HL-60 (cell line): ENCODE data around the gene ELMO1.

ENCODE experiments used
- DNase-seq, 2 experiments: peaks; one replicate each; pipeline ENCODE4 v3.0.0-alpha.2; 2010 to 2020; ENCODE audit warnings: low read depth in 1 of 2, low spot score in 1 of 2
- H3K27ac ChIP-seq: fragments of 250-450 bp; sonication (Bioruptor Pico); replicated peaks from 2 replicates; pipeline ENCODE4 v1.5.1; 2020; ENCODE audit warnings: mild to moderate bottlenecking, moderate library complexity
- H3K27me3 ChIP-seq: fragments of 250-450 bp; sonication (Bioruptor Pico); 2 replicates; pipeline ENCODE4 v1.5.1; 2021; ENCODE audit warnings: mild to moderate bottlenecking, moderate library complexity; ENCODE audit not compliant: insufficient read depth, poor library complexity, severe bottlenecking
- H3K4me3 ChIP-seq: replicated peaks from 2 replicates; pipeline ENCODE4 v1.5.1; 2011; ENCODE audit warnings: mild to moderate bottlenecking, control low read depth, low read length; ENCODE audit not compliant: insufficient read depth
- GABPA ChIP-seq: IDR thresholded peaks from 2 replicates; pipeline ENCODE4 v1.6.1; 2012; ENCODE audit warnings: low read depth
- POLR2AphosphoS5 ChIP-seq: IDR thresholded peaks from 2 replicates; pipeline ENCODE4 v1.6.1; 2012; ENCODE audit warnings: low read depth
- SPI1 ChIP-seq: IDR thresholded peaks from 2 replicates; pipeline ENCODE4 v1.6.1; 2012; ENCODE audit warnings: low read depth, mild to moderate bottlenecking, borderline replicate concordance
- TF ChIP-seq, protein P1 (sequence below): IDR thresholded peaks from one replicate; pipeline ENCODE4 v1.5.1; 2011; ENCODE audit warnings: low read length, control low read depth, inconsistent platforms; ENCODE audit not compliant: insufficient read depth
- TF ChIP-seq, protein P2 (sequence below): IDR thresholded peaks from 2 replicates; pipeline ENCODE4 v1.6.1; 2012; ENCODE audit warnings: low read depth; ENCODE audit not compliant: insufficient replicate concordance

ELMO1 gene

DNA sequence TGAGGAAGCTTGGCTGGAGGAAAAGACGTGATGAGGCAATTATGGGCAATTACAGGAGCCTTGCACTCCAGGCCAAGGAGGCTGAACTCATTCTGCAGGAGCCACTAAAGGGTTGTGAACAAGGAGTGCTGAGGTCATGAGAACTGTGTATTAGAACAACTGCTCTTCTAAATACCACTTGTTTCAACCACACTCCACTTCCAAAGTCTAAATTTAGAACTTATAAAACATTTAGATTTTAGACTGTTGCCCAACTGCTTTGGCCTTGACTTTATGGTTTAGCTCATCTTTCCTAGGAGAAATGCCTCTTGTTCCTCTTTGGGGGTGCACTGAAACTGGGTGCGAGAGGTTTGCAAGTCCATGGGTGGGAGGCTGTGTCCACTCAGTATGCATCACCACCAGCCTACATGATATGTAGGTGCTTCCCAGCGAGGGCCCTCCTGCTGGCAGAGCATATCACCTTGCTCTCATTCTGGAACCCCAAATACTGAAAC is 524.7 kb downstream of the ELMO1 start:
- Histone ChIP-seq H3K27ac (no peak overlapping the region), H3K4me3 (no peak overlapping the region), H3K27me3 (no peaks in the 10 kb centered on the region)
- DNase-seq: peak in 1 of 2 experiments; percentile 12
- TF ChIP-seq, protein P1, sequence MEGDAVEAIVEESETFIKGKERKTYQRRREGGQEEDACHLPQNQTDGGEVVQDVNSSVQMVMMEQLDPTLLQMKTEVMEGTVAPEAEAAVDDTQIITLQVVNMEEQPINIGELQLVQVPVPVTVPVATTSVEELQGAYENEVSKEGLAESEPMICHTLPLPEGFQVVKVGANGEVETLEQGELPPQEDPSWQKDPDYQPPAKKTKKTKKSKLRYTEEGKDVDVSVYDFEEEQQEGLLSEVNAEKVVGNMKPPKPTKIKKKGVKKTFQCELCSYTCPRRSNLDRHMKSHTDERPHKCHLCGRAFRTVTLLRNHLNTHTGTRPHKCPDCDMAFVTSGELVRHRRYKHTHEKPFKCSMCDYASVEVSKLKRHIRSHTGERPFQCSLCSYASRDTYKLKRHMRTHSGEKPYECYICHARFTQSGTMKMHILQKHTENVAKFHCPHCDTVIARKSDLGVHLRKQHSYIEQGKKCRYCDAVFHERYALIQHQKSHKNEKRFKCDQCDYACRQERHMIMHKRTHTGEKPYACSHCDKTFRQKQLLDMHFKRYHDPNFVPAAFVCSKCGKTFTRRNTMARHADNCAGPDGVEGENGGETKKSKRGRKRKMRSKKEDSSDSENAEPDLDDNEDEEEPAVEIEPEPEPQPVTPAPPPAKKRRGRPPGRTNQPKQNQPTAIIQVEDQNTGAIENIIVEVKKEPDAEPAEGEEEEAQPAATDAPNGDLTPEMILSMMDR: no peak
- TF ChIP-seq GABPA (no peak), SPI1 (no peak), POLR2AphosphoS5 (no peak)
- TF ChIP-seq, protein P2, sequence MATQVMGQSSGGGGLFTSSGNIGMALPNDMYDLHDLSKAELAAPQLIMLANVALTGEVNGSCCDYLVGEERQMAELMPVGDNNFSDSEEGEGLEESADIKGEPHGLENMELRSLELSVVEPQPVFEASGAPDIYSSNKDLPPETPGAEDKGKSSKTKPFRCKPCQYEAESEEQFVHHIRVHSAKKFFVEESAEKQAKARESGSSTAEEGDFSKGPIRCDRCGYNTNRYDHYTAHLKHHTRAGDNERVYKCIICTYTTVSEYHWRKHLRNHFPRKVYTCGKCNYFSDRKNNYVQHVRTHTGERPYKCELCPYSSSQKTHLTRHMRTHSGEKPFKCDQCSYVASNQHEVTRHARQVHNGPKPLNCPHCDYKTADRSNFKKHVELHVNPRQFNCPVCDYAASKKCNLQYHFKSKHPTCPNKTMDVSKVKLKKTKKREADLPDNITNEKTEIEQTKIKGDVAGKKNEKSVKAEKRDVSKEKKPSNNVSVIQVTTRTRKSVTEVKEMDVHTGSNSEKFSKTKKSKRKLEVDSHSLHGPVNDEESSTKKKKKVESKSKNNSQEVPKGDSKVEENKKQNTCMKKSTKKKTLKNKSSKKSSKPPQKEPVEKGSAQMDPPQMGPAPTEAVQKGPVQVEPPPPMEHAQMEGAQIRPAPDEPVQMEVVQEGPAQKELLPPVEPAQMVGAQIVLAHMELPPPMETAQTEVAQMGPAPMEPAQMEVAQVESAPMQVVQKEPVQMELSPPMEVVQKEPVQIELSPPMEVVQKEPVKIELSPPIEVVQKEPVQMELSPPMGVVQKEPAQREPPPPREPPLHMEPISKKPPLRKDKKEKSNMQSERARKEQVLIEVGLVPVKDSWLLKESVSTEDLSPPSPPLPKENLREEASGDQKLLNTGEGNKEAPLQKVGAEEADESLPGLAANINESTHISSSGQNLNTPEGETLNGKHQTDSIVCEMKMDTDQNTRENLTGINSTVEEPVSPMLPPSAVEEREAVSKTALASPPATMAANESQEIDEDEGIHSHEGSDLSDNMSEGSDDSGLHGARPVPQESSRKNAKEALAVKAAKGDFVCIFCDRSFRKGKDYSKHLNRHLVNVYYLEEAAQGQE: no peak

DNA sequence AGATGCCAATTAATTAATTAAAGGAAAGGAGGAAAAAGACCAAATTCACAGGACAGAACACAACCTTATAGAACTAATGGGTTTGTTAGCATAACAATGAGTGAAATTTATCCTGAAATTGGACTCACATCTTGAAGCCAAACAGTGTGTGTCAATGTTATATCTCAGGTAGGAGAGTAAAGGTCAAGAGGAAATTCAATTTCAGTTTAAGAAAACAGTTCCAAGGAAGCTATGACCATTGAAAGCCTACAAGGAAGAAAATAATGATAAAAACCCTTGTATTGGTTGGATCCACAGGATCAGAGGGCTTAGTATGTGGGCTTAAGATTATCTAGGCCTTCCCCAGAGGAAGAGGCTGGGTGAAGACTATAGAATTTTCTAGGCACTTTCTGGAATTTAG is 525.5 kb downstream of the ELMO1 start:
- no peaks in the 10 kb centered on the region for H3K27me3 ChIP-seq
- H3K4me3 ChIP-seq: no peak overlapping the region
- DNase-seq: no peak
- no peak overlapping the region for H3K27ac ChIP-seq
- TF ChIP-seq GABPA (no peak), POLR2AphosphoS5 (no peak), SPI1 (no peak)
- TF ChIP-seq, protein P2: no peak
- TF ChIP-seq, protein P1: no peak

DNA sequence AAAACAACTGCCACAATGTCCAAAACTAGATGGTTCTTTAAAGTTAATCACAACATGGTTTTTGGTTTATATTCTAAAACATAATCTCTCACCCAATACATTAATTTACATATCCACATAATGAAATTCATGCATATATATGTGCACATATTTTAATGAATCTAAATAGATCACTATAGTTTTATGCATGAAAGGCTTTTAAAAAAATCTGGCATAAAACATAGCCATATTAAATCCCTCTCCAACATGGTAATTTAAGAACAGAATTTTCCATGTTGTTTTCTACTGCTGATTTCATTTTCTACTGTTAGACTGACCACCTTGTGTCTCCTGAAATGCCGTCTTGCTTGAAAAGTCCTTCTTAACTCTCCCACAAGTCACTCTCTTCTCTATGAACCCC is 528.2 kb downstream of the ELMO1 start:
- no peak overlapping the region for H3K27ac ChIP-seq
- H3K4me3 ChIP-seq: no peak overlapping the region
- no peaks in the 10 kb centered on the region for H3K27me3 ChIP-seq
- TF ChIP-seq GABPA (no peak), SPI1 (no peak)
- TF ChIP-seq, protein P1: no peak
- DNase-seq: no peak

- DNase-seq: no peak
- Histone ChIP-seq H3K4me3 (no peak overlapping the region), H3K27ac (no peak overlapping the region), H3K27me3 (no peaks in the 10 kb centered on the region)
- TF ChIP-seq POLR2AphosphoS5: no peak
- no peak for TF ChIP-seq GABPA
- TF ChIP-seq, protein P1: no peak
- TF ChIP-seq SPI1: no peak
- TF ChIP-seq, protein P2: no peak
Measured at GRCh38 chr7:36919738-36920137, 528.9 kb downstream of the ELMO1 start.
